KOPT-K1 (cell line): ENCODE results near the gene EHMT1.

Experiments
- H3K27ac ChIP-seq: fragments of 200-600 bp; sonication (generic); 2 replicates; pipeline ENCODE4 v1.5.1; 2016; ENCODE audit warnings: antibody characterized with exemption, mild to moderate bottlenecking, low read depth, low read length; ENCODE audit not compliant: poor library complexity, severe bottlenecking
- H3K36me3 ChIP-seq: fragments of 200-600 bp; sonication (generic); 2 replicates; pipeline ENCODE4 v1.5.1; 2017; ENCODE audit warnings: antibody characterized with exemption, mild to moderate bottlenecking, low read length, moderate library complexity; ENCODE audit not compliant: insufficient read depth
- H3K9me3 ChIP-seq: fragments of 200-600 bp; sonication (generic); 2 replicates; pipeline ENCODE4 v1.5.1; 2017; ENCODE audit warnings: antibody characterized with exemption, low read length, mild to moderate bottlenecking; ENCODE audit not compliant: insufficient read depth, poor library complexity, severe bottlenecking

The EHMT1 gene

DNA sequence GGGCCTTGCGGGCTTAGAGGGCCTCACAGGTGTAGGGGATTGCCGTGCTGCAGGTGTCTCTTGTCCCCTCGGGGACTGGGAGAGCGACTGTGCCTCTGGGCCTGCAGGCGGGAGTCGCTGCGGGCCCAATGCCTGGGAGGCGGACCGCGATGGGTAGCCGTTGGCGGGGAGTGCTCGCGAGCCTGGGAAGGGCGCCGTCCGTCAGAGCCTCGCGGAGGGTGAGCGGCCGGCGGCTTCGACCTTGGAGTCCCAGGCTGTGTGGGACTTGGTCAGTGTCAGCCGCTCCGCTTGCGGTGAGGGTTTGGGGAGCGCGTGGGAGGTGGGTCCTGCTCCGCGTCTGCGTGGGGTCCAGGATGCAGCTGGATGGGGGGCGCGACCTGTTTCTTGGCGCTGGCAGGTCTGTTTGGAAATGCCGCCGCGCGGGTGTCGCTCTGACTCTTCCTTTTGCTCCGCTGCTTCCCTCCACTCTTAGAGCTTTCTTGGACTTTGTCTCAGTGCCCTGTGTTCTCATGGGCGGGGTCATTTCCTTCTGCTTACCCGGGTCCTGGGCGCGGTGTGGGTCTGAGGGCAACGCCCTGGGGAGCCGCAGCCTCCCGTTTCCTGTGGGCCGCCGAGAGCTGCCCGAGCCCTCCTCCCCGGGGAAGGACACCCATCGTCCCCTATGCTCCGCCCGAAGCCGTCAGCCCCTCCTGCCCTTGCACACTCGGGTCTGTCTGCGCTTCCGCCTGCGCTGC, 169.9 kb downstream of the EHMT1 start:
- Histone ChIP-seq H3K9me3 (no peaks in the 10 kb centered on the region), H3K27ac (no peak overlapping the region), H3K36me3 (peaks cover 84% of the 10 kb centered on the region)

GRCh38 chr9:137789295-137789895, 170.6 kb downstream of the EHMT1 start:
- H3K27ac ChIP-seq = no peak overlapping the region
- H3K36me3 ChIP-seq = peaks cover 80% of the 10 kb centered on the region
- no peaks in the 10 kb centered on the region for H3K9me3 ChIP-seq

DNA sequence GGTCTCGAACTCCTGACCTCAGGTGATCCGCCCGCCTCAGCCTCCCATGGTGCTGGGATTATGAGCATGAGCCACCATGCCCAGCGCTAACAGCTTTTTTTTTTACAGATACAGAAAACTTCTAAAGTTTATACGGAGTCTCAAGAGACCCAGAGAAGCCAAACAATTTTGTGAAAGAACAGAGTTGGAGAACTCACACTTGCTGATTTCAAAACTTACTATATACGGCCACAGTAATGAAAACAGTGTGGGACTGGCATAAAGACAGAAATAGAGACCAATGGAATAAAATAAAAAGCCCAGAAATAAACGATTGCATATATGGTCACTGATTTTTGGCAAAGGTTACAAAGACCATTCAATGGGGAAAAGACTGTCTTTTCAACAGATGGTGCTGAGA, 173.1 kb downstream of the EHMT1 start:
- Histone ChIP-seq H3K9me3 (no peaks in the 10 kb centered on the region), H3K27ac (no peak overlapping the region), H3K36me3 (peaks cover 80% of the 10 kb centered on the region)

- peaks cover 81% of the 10 kb centered on the region for H3K36me3 ChIP-seq
- no peak overlapping the region for H3K27ac ChIP-seq
- no peaks in the 10 kb centered on the region for H3K9me3 ChIP-seq
These were observed 174.5 kb downstream of the EHMT1 start for GRCh38 chr9:137793196-137793841.

GRCh38 chr9:137795156-137795666, 176.4 kb downstream of the EHMT1 start:
- no peak overlapping the region for H3K27ac ChIP-seq
- peaks cover 93% of the 10 kb centered on the region for H3K36me3 ChIP-seq
- H3K9me3 ChIP-seq = no peaks in the 10 kb centered on the region

DNA sequence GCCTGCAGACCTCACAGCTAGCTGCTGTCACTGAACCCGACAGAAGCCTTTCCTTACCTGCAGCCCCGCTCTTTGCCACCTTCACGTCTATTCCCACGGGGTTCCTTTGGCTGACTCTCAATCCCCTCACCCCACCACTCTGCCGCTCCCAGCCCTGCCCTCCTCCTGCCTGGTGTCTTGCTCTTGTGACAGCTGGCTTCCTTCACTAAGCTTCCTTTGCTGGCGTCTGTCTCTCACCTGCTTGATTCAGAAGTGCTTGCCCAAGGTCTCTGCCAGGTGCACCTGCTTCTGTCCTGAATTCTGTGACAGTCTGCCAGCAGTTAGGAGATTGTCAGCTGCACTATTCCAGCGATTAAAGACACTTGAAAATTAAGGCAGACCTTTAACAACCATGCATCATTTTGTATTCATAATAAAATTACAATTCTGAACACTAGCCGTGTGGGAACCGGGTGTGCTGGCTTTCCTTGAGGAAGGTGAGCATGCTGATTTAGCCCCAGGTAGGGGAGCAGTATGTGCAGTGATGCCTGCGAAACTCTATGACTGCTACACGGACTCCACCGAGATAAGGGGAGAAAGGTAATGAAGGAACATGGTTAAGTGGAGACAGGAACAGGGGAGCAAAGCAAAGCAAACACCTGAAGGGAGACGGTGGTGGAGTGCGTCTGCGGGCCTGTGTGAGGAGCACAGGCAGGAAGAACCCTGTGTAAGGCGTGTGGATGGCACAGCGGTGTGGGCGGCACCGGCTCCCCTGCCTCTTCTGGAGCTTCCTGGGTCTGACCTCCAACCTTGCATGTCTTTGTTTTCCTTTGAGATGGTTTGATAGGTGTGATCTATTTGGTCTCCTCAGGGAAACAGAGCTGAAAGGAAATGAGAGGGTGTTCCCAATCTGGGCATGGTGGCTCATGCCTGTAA, 178.7 kb downstream of the EHMT1 start:
- H3K9me3 ChIP-seq = no peaks in the 10 kb centered on the region
- H3K27ac ChIP-seq = no peak overlapping the region
- peaks cover 90% of the 10 kb centered on the region for H3K36me3 ChIP-seq

DNA sequence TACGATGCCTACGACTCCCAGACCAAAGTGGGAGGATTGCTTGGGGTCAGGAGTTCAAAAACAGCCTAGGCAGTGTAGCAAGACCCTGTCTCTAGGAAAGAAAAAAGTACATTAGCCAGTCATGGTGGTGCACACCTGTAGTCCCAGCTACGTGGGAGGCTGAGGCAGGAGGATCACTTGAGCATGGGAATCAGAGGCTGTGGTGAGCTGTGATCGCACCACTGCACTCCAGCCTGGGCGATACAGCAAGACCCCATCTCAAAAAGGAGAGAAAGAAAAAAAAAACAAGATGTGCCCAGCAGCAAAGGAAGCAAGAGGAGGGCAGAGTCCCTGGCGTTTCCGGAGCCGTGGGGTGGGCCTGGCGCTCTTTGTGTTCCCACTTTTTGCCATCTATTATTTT, 179.3 kb downstream of the EHMT1 start:
- H3K27ac ChIP-seq = no peak overlapping the region
- peaks cover 90% of the 10 kb centered on the region for H3K36me3 ChIP-seq
- H3K9me3 ChIP-seq = no peaks in the 10 kb centered on the region

DNA sequence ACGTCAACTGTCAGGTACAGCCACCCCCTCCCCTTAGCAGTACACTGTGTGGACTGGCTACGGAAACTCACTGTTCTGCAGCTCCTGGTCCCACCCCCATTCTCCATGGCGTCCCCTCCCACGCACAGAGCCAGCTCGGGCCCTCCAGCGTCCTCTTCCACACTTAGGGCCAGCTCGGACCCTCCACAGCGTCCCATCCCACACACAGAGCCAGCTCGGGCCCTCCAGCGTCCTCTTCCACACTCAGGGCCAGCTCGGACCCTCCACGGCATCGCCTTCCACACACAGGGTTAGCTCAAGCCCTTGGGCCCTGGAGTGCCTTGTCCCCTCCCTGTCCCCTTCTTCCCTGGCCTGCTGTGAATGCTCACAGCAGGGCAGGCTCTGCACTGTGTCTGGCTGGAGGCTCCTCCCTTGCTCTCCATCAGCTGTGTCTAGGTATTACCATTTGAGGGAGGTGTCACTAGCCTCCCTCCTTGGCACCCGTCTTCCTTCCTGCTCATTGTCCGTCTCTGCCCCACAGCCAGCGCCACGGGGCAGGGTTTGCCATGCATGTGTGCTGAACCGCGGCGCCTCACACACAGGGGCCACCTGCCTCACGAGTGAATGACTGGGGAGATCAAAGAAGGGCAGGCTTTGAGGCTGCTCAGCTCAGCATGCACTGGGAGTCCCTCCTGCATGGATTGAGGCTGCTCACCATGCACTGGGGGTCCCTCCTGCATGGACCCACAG, 180.3 kb downstream of the EHMT1 start:
- Histone ChIP-seq H3K27ac (no peak overlapping the region), H3K36me3 (peaks cover 93% of the 10 kb centered on the region), H3K9me3 (no peaks in the 10 kb centered on the region)

- H3K36me3 ChIP-seq = peaks cover 90% of the 10 kb centered on the region
These were observed 180.8 kb downstream of the EHMT1 start for GRCh38 chr9:137799630-137799983.

DNA sequence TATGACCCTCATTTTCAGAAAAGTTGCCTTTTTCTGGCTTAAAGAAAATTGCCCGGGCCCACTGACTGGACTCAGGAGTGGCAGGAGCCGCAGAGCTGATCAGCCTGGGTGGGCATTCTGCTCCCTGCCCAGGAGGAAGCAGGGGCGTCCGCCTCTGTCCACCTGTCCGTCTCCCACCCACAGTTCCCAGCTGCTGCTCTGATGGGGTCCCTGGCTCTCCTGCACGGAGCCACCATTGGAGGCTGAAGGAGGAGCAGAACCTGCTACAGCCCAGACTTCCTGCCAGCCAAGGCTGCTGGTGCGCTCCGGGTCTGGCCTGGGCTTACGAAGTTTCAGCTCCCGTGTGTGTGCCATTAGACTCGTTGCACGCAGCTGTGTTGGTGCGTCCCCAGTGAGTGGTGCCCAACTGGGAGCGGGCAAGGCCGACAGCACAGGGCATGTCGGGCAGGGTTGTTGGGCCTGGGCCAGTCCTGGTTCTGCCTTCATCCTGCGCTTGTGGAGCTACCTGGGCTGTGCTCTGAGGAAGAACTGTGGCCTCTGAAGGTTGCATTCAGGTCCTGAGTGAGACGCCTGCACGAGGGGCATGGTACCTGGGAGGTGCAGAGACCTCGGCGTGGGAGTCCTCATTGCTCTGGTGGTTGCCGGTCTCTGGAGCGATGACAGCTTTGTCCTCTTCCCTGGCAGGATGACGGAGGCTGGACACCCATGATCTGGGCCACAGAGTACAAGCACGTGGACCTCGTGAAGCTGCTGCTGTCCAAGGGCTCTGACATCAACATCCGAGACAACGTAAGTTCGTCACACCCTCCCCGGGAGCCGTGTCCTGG, 181.6 kb downstream of the EHMT1 start:
- Histone ChIP-seq H3K9me3 (no peaks in the 10 kb centered on the region), H3K36me3 (peaks cover 88% of the 10 kb centered on the region), H3K27ac (no peak overlapping the region)

More at GRCh38 chr9:137799630-137799983, 180.8 kb downstream of the EHMT1 start:
- no peak overlapping the region for H3K27ac ChIP-seq
- no peaks in the 10 kb centered on the region for H3K9me3 ChIP-seq

- Histone ChIP-seq H3K36me3 (peaks cover 83% of the 10 kb centered on the region), H3K9me3 (no peaks in the 10 kb centered on the region), H3K27ac (no peak overlapping the region)
These were observed 182.2 kb downstream of the EHMT1 start for GRCh38 chr9:137801023-137801319.

DNA sequence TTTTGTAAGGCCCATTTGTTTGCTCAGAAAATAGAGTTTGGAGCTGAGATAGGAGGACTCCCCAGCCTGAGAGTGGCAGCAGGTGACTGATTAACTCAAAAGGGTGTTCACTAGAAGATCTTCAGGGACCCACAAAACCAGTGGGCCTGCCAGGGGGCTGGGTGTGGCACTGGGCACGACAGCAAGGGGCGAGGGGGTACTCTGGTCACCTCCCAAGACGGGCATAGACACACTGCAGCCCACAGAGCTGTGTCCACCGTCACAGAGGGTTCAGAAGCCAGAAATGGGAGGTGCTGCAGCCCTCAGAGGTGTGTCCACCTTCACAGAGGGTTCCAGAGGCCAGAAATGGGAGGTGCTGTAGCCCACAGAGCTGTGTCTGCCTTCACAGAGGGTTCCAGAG, 183.2 kb downstream of the EHMT1 start:
- Histone ChIP-seq H3K27ac (no peak overlapping the region), H3K36me3 (peaks cover 75% of the 10 kb centered on the region), H3K9me3 (no peaks in the 10 kb centered on the region)

DNA sequence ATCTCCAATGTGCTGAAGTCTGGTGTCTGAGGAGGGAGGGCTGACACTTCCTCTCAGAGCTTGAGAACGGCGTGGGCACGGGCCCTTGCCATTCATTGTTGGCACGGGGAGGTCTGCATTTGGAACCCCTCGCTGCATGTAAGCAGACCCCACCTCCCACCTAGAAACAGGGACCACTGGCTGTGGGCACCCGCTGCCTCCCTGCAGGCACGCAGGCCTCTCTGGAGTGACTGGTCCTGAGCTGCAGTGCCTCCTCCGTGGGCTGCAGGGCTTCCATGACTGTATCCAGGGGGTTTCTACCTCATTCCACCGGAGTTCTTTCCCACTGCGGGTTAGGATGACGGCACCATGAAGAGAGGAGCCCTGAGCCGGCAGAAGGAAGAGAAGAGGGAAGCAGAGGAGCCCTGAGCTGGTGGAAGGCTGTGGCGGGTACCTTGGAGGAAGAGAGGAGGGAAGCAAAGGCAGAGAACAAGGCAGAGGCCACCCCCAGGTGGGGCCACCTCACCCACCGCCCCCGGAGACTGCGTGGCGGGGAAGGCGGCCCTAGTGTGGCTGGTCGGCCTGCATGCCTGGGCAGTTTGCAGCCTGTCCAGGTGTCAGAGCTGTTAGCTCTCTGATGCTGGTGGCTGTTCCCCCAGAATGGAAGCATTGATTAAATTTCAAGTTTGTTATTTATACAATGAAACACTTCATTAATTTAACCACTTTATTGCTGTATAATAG, 183.9 kb downstream of the EHMT1 start:
- H3K27ac ChIP-seq = no peak overlapping the region
- peaks cover 69% of the 10 kb centered on the region for H3K36me3 ChIP-seq
- H3K9me3 ChIP-seq = no peaks in the 10 kb centered on the region
